GM21360 (cell line): Measurements from ENCODE around the gene YWHAE.
"Not testable (repeated sequence)": the region's sequence is repeated elsewhere in the genome, so short reads cannot be mapped to it uniquely, and the experiment has no call there.

Experiments
- ATAC-seq: cut with Tn5 transposase; IDR thresholded peaks from one replicate; pipeline ENCODE4 v1.9.1; 2021; ENCODE audit warnings: mild to moderate bottlenecking, moderate library complexity; ENCODE audit not compliant: unreplicated experiment

Gene YWHAE

DNA sequence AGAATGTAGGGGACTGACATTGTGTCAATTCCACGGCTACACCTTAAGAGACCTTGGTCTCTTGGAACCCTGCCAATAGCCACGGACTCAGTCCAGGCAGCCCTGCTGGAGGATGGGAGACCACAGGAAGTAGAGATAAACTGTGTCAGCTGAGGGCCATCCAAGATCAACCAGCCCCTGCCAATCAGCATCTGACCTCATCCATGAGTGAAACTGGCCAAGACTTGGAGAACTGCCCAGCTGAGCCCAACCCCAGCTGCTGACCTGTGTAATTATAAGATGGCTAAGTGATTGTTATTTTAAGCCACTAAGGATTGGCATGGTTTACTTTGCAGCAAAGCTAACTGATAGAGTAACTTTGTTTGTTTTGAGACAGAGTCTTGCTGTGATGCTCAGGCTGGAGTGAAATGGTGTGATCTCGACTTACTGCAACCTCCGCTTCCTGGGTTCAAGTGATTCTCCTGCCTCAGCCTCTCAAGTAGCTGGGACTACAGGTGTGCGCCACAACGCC lies 13.3 kb upstream of the YWHAE start:
- ATAC-seq: no peak

DNA sequence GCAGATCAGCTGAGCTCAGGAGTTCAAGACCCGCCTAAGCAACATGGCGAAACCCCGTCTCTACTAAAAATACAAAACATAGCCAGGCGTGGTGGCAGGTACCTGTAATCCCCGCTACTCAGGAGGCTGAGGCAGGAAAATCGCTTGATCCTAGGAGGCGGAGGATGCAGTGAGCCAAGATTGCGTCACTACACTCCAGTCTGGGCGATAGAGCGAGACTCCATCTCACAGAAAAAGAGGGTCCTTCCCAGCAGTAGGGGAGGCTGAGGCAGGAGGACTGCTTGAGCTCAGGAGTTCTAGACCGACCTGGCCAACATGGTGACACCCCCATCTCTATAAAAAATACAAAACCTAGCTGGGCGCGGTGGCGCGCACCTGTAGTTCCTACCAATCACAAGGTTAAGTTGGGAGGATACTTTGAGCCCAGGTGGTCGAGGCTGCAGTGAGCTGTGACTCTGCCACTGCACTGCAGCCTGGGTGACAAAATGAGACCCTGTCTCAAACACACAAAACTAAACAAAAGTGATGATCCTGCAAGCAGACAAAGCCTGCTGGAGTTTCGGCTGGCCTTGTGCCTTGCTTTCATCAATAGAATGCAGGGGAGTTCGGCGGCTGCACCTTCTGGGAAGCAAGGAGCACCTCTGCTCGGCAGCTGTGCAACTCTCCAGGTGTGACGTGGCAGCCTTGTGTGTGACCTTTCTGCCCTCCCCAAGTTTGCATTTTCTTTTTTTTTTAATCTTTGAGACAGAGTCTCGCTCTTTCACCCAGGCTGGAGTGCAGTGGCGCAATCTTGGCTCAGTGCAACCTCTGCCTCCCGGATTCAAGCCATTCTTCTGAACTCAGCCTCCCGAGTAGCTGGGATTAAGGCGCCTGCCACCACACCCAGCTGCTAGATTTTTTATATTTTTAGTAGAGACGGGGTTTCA lies 12.4 kb upstream of the YWHAE start:
- ATAC-seq: no peak

DNA sequence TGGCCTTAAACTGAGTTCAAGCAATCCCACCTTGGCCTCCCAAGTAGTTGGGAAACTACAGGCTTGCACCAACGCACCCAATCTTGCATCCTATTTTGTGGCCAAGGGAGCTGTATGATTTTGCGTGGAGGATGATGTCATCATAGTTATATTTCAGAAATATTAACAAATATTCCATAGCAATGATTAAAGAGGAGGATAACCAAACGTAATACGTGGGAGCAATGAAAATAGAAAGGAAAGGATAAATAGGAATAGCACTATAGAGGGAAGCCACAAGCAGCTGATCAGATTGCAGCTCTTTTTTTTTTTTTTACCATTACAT lies 2.2 kb upstream of the YWHAE start:
- ATAC-seq: no peak

DNA sequence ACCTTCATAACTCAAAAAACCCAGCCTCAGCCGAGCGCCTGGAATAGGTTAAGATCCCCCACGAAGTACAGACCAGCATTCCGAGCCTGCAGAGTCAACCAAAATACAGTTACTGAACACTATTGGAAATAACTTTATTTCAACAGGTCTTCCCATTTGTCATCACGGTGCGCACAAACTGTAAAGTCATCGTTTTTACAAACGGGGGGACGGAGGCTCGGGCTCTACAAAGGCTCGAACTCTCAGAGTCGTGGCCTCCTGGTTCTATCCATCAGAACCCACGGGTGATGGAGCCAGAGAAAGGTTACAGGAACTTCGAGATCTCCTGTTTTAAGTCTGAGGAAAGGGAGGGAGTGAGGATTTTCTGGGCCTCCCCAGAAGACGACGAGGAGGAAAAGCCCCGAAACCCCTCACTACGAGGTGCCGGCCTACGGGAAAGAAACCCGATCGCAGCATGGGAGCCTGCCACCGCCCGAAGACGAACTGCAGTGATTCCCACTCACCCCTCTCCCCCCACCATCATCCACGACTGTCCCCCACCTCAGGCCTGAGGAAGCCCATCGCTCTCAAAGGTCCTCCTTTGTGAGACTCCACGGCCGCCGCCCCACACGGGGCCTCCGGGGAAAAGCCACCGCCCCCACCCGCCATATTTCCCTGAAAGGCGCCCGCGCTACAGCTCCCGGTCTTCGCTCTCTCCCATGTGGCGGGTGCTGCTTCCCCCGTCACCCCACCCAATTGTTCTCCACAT lies 917 bp downstream of the YWHAE start:
- peak; percentile 18 for ATAC-seq

DNA sequence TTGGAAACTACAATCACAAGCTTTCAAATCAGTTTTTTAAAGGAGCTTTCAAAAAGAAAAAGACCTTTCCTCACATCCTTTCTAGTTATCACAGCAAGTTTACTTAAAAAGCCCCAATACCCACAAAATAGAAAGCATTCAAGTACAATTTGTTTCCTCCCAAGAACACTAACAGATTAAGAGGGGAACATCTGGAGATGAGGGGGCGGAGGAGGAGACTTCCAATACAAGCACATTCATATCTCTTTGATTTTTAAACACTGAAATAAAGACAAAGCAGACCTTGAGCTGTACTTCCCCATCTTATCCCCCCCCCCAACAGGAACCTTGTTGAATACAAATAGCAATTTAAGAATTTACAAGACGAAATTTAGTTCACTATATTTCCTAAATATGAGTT lies 2.0 kb downstream of the YWHAE start:
- ATAC-seq: no peak

DNA sequence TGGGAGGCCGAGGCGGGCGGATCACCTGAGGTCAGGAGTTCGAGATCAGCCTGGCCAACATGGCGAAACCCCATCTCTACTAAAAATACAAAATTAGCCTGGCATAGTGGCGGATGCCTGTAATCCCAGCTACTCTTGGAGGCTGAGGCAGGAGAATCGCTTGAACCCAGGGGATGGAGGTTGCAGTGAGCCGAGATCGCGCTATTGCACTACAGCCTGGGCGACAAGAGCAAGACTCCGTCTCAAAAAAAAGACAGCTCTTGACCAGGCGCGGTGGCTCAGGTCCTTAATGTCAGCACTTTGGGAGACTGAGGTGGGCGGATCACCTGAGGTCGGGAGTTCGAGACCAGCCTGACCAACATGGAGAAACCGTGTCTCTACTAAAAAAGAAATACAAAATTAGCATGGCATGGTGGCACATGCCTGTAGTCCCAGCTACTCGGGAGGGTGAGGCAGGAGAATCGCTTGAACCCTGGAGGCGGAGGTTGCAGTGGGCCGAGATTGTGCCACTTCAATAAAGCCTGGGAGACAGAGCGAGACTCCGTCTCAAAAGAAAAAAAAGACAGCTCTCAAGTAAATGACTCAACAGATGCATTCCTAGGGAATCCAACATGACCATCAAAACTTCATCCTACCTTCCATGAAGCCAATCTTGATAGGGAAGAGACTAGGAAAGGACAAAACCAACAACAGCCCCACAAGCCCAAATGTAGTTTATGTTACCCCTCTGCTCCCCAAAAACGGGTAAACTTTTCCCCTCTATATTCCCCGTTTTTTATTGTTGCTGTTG lies 4.0 kb downstream of the YWHAE start:
- not testable (repeated sequence) for ATAC-seq

DNA sequence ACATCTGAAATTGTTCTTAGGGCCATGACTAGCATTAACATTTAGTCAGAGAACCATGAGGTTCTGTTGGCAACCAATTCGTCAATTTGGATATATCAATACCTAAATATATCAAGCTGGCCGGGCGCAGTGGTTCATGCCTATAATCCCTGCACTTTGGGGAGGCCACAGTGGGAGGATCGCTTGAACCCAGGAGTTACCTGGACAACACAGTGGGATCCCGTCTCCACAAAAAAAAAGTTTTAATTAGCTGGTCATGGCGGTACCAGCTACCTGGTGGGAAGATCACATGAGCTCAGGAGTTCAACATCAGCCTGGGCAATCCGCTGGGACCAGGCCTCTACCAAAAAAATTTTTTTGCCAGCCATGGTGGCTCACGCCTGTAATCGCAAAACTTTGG lies 8.4 kb downstream of the YWHAE start:
- ATAC-seq: no peak

DNA sequence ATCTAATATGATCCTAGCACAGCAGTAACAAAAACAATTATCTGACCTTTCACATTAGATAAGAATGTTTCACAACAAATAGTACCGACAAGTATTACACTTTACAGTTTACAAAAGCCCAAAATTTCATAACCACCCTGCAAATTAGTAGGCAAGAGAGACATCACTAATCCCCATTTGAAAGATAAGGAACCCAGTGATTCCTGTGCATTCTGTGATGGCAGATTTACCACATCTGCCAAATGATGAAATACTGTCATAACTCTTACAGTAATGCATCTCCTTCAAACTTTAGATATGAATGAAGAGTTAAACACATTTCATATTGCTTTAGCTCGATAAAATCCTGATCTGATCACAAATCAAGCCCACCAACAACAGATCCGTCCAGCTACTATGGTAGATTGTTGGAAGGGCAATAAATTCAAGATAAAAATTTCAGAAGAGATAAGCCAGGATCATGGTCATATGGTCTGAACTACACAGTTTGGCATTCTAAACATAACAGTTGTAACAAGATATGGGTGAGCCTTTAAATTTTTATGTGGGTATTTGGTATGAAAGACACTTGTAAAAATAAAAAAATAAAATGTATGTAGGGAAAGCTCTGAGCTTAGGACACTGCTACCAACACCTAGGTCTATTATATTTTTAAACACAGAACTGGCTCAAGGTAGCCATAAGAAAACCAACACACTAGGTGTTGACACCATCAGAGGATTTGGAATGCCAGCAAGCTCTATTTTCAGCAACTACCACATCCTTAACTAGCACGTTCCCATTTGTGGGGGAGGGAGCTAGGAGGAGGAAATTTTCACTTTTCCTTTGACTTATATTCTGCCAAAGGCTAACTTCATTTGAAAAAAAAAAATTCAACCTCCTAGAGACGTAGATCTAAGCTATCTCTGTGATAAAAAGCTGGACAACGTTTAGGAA lies 9.3 kb downstream of the YWHAE start:
- ATAC-seq: no peak

DNA sequence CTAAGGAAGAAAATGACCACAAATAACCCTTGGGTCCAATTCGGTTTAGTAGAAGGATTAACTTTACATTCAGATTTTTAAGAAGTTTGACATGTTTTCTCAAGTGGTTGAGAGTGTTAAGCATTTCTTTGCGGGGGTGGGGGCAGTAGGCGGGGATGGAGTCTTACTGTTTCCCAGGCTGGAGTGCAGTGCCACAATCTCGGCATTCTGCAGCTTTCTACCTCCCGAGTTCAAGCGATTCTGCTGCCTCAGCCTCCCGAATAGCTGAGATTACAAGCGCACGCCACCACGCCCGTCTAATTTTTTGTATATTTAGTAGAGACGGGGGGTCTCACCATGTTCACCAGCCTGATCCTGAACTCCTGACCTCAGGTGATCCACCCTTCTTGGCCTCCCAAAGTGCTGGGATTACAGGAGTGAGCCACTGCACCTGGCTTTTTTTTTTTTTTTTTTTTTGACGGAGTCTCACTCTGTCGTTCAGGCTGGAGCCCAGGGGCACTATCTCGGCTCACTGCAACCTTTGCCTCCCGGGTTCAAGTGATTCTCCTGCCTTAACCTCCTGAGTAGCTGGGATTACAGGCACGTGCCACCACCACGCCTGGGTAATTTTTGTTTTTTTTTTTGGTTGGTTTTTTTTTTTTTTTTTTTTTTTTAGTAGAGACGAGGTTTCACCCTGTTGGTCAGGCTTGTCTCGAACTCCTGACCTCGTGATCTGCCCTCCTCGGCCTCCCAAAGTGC lies 12.4 kb downstream of the YWHAE start:
- not testable (repeated sequence) for ATAC-seq

DNA sequence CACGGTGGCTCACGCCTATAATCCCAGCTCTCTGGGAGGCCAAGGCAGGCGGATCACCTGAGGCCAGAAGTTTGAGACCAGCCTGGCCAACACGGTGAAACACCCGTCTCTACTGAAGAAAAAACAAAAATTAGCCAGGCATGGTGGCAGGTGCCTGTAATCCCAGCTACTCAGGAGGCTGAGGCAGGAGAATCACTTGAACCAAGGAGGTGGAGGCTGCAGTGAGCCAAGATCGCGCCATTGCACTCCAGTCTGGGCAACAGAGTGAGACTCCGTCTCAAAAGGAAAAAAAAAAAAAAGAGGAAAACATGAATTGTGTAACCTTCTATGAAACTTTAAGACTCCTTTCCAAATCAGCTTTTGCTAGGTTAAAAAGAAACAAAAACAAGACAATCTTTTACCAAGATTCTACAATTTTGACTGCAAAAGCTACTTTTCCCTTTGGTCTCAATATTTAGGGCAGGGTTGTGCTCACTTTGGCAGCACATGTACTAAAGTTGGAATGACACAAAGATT lies 13.3 kb downstream of the YWHAE start:
- ATAC-seq: not testable (repeated sequence)

DNA sequence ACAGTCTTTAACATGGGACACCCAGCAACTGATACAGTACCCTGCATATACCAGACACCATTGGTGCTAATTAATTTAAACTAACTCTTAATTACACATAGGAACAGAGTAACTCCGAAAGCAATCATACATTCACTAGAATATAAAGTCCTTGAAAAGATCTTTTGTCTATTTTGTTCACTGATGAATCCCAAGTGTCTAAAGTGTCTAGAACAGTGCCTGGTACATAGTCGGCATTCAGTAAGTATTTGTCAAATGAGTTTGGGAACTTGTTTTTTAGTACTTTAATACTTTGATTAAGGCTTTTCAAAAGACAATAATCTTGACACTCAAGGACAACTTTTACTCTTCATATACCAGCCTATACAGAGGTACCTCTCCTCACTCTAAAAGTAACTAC lies 13.8 kb downstream of the YWHAE start:
- no peak for ATAC-seq

DNA sequence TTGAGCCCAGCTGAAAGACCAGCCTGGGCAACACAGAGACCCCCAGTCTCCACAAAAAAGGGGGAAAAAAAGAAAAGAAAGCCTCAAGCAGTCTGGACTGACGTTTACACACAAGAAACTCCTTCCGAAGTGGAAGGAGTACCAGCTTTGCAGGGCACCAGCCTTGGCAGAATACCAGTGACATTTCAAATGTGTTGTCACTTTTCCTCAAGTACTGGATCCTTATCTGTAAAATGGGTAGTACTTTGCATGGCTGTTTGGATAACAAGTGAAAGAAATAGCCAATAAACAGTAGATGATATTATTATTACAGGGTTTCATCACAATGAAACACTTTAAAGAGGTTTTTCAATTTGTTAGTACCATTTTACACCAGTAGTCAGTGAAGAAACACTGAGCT lies 14.2 kb downstream of the YWHAE start:
- ATAC-seq: no peak

DNA sequence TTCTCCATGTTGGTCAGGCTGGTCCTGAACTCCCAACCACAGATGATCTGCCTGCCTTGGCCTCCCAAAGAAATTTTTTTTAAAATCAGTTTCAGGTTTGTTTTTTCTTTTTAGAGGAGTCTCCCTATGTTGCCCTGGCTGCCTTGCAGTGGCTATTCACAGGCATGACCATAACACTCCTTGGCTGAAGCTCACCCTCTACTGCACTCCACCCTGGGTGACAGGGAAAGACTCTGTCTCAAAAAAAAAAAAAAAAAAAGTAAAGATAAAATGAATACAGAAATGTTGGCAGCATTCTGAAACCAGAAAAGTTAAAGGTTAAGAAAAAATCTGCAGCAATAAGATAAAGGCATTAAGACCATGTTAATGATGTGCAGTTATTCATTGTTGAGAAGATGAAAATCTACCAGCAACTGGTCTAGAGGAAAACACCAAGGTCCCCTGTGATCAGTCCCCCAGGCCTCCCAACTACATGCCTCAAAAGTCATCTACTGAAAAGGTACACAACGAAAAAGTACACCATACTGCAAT lies 15.1 kb downstream of the YWHAE start:
- no peak for ATAC-seq

DNA sequence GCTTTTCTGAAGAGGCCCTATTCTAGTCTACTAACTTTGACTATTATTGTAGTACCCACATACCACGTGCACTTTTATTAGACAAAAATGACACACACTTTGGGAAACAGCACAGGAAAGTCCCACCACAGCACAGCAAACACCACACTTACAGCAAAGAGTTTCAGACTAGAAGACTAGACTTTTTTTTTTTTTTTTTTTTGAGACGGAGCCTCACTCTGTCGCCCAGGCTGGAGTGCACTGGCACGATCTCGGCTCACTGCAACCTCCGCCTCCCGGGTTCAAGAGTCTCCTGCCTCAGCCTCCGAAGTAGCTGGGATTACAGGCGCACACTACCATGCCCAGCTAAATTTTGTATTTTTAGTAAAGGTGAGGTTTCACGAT lies 20.1 kb downstream of the YWHAE start:
- peak; percentile 54 for ATAC-seq

DNA sequence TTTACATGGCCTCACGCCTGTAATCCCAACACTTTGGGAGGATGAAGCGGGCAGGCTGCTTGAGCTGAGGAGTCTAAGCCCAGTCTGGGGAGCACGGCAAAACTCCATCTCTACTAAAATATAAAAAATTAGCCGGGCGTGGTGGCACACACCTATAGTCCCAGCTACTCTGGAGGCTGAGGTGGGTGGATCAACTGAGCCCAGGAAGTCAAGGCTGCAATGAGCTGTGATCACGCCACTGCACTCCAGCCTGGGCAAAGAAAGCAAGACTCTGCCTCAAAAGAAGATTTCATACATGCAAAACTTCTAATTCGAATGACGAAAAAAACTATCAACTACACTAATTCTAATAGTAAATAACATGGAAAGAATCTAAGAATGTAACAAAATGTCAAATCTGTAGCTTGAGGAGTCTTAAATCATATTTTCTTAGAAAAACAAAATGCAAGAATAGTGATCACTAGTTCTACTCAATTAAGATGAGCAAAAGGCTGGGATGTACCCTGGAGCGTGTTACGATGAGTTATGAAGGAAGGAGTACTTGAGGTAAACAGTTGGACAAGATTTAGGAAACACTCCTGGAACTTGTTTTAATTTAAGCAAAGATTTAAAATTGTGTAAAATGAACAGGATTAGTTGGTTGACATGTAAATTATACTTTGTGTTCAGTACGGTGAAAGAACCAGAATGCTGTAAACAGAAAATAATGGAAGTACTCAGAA lies 20.7 kb downstream of the YWHAE start:
- no peak for ATAC-seq

DNA sequence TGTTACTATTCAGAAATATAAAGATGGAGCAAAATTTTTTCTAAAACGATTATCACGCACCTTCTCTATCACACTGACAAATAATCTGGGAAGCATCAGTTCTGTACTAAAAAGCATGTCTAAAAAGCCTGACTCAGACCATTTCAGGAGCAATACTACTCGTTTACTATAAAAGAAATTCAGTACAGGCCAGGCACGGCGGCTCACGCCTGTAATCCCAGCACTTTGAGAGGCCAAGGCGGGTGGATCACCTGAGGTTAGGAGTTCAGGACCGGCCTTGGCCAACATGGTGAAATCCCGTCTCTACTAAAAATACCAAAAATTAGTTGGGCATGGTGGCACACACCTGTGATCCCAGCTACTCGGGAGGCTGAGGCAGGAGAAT lies 21.6 kb downstream of the YWHAE start:
- not testable (repeated sequence) for ATAC-seq

DNA sequence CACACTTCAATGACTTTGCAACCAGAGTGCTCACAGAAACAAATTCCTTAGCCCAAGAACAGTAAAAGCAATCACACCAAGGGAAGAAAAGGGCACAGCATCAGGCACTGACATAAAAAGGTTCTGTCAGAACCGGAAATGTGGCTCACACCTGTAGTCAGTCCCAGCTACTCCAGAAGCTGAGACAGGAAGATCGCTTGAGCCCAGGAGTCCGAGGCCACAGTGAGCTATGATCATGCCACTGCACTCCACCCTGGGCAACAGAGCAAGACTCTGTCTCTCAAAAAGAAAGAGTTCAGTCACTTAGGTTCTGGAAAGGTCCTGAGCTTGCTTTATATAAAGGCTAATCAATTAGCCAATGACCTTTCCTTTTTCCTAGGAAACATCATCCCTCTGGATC lies 22.7 kb downstream of the YWHAE start:
- ATAC-seq: no peak

DNA sequence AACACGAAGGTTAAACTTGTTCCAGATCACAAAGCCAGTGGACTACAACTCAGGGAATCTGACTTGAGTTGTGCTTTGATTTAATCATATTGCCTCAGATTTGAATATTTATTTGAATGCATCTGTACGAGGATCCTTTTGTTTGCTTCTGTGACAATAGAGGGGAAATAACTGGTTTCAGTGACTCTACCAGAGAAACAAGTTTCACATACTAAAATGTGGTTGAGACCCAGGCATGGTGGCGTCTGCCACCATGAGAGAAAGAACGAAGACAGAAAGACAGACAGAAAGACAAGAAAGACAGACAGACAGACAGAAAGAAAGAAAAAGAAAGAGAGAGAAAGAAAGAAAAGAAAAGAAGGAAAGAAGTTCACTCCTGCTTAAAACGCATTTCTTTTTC lies 24.0 kb downstream of the YWHAE start:
- no peak for ATAC-seq
